ENCODE results near the gene CD6.

GRCh38 chr11:60982184-60982583 lies 10.7 kb downstream of the CD6 start:
- no peak for TF ChIP-seq CTCF (IDR thresholded peaks at IDR 0.05)
- TF ChIP-seq POLR2A (IDR thresholded peaks at IDR 0.05), result no peak

All from heart left ventricle (tissue), 13 donors.